Vagina (tissue), 2 donors: ENCODE results near the gene RASA1. TPM values are rescaled to one million over a fixed set of nuclear protein-coding genes. Genes with fewer than 3 reads are reported as not detected.

ENCODE experiments used
- DNase-seq, 2 donors: peaks; one replicate each; pipeline ENCODE4 v3.0.0-alpha.2; 2017; ENCODE audit errors: extremely low spot score in 2 of 2
- H3K27ac ChIP-seq: fragments of 200-600 bp; sonication (generic); one replicate; pipeline ENCODE4 v1.5.1; 2019
- H3K27me3 ChIP-seq: fragments of 200-600 bp; sonication (generic); one replicate; pipeline ENCODE4 v1.5.1; 2019
- H3K36me3 ChIP-seq, 2 donors: fragments of 200-600 bp; sonication (generic); one replicate each; pipeline ENCODE4 v1.5.1; 2017 to 2019
- H3K4me1 ChIP-seq: fragments of 200-600 bp; sonication (generic); one replicate; pipeline ENCODE4 v1.5.1; 2019
- H3K4me3 ChIP-seq, 2 donors: fragments of 200-600 bp; sonication (generic); 1 replicate in 1 of 2; 2 replicates in 1 of 2; pipeline ENCODE4 v1.5.1; 2016 to 2019
- H3K9me3 ChIP-seq: fragments of 200-600 bp; sonication (generic); one replicate; pipeline ENCODE4 v1.5.1; 2019
- POLR2A ChIP-seq, 2 donors: fragments of 450-650 bp; IDR thresholded peaks; one replicate each; pipeline ENCODE4 v1.6.1; 2017; ENCODE audit warnings: antibody characterized with exemption in 2 of 2, mild to moderate bottlenecking in 2 of 2, moderate library complexity in 2 of 2
- POLR2AphosphoS5 ChIP-seq, 2 donors: sonication (generic); formaldehyde crosslinking; IDR thresholded peaks; one replicate each; pipeline ENCODE4 v1.9.0; 2017; ENCODE audit warnings: antibody characterized with exemption in 2 of 2, mild to moderate bottlenecking in 2 of 2, low read depth in 1 of 2; ENCODE audit not compliant: insufficient read depth in 1 of 2
- intact Hi-C: fragments of 100-400 bp; cut with DNase I; formaldehyde crosslinking; loops from one replicate; pipeline ENCODE4 v1.15.1; 2023
- total RNA-seq: library from RNA; depleted of rRNA; stranded (reverse); fragments of >200 nt; gene quantifications from one replicate; pipeline ENCODE4 v1.2.3, GENCODE V29; 2016
- TF ChIP-seq, protein P1 (sequence below), 3 experiments: fragments of 450-650 bp in 2 of 3; fragments of 200-600 bp in 1 of 3; sonication (generic) in 1 of 3; IDR thresholded peaks; one replicate each; pipeline ENCODE4 v1.5.1; 2017 to 2019; ENCODE audit warnings: antibody characterized with exemption in 3 of 3, mild to moderate bottlenecking in 2 of 3, moderate library complexity in 2 of 3

RASA1 gene
- total RNA-seq, 1 donor from 2014 or later = 22.1 TPM

DNA sequence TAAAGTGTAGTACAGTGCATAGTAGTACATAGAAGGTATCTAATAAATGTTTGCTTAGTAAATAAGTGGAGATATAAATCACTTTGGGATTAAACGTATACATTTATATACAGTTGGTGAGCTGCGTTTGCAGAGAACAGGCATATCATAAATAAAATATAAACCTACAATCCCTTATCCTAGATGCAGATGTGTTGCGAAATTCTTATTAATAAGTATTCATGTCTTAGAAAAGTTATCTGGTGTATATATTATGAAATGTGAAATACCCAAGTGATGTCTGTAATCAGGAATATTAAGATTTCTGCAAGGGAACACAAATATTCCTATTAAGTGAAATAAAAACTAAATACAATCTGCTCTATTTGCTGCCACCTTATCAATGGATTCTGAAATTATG, 136.2 kb downstream of the RASA1 start:
- no peak for DNase-seq
- Histone ChIP-seq H3K27me3 (no peaks in the 10 kb centered on the region), H3K36me3 (peaks cover 0 to 75% of the 10 kb centered on the region in 2 donors), H3K4me3 (no peak overlapping the region), H3K9me3 (no peaks in the 10 kb centered on the region), H3K27ac (no peak overlapping the region), H3K4me1 (peaks cover 4% of the 10 kb centered on the region)
- intact Hi-C loops = no loop called here
- TF ChIP-seq, protein P1, sequence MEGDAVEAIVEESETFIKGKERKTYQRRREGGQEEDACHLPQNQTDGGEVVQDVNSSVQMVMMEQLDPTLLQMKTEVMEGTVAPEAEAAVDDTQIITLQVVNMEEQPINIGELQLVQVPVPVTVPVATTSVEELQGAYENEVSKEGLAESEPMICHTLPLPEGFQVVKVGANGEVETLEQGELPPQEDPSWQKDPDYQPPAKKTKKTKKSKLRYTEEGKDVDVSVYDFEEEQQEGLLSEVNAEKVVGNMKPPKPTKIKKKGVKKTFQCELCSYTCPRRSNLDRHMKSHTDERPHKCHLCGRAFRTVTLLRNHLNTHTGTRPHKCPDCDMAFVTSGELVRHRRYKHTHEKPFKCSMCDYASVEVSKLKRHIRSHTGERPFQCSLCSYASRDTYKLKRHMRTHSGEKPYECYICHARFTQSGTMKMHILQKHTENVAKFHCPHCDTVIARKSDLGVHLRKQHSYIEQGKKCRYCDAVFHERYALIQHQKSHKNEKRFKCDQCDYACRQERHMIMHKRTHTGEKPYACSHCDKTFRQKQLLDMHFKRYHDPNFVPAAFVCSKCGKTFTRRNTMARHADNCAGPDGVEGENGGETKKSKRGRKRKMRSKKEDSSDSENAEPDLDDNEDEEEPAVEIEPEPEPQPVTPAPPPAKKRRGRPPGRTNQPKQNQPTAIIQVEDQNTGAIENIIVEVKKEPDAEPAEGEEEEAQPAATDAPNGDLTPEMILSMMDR (IDR thresholded peaks at IDR 0.05) = no peak
- TF ChIP-seq POLR2A (IDR thresholded peaks at IDR 0.05) (no peak), POLR2AphosphoS5 (IDR thresholded peaks at IDR 0.05; ENCODE audit: insufficient read depth in 1 of 2, low read depth in 1 of 2) (no peak)

DNA sequence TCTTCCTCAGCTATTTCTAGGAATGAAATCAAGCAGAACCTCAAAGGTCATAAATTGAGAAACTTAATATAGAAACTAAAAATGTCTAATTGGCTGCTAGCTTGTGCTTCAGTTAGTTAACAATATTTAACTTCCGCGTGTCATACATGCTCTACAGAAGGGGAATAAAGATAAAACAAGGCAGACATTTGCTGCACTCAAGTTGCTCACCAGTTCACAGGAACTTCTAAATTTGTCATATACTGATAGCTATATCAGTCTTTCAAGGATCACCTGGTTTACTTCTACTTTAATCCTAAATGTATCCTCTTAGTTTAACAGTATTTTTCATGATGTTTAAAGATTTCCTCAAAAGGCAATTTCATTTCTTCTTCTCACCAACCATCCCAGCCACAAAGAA, 136.7 kb downstream of the RASA1 start:
- Histone ChIP-seq H3K27ac (no peak overlapping the region), H3K9me3 (no peaks in the 10 kb centered on the region), H3K4me1 (peaks cover 4% of the 10 kb centered on the region), H3K4me3 (no peak overlapping the region), H3K27me3 (no peaks in the 10 kb centered on the region), H3K36me3 (peaks cover 0 to 72% of the 10 kb centered on the region in 2 donors)
- DNase-seq = no peak
- intact Hi-C loops = no loop called here
- TF ChIP-seq, protein P1 (IDR thresholded peaks at IDR 0.05) = no peak
- TF ChIP-seq POLR2A (IDR thresholded peaks at IDR 0.05) (no peak), POLR2AphosphoS5 (IDR thresholded peaks at IDR 0.05; ENCODE audit: insufficient read depth in 1 of 2, low read depth in 1 of 2) (no peak)

DNA sequence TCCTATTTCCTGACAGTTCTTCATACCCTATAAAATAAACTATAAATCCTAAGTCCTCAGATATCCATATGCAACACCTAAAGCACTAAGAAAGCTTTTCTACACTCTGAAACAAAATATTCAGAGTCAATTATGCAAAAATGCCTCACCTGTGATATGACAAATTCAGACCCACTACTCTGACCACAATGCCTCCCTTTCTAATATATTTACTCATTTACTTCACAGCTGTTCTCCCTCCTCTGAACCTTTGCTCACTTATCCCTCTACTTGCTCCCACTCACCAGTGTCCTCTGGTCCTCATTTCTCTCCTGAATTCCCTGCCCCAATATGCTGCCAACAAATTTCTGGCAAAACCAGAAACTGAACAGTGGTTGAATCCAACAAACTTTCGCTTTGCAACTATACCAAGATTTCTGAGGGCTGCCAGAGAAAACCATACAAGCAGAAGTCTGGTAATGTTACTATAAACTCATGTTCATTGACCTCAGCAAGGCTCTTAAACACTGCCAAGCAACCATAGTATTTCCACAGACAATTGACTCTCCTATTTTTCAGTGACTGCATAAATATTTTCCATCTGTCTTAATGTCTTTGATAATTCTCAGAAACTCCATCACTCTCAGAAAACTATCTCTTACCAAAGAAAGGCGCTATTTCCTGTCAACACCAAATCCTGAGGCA, 137.9 kb downstream of the RASA1 start:
- DNase-seq = no peak
- Histone ChIP-seq H3K4me3 (no peak overlapping the region), H3K4me1 (peaks cover 7% of the 10 kb centered on the region), H3K27ac (no peak overlapping the region), H3K9me3 (no peaks in the 10 kb centered on the region), H3K27me3 (no peaks in the 10 kb centered on the region), H3K36me3 (peaks cover 0 to 72% of the 10 kb centered on the region in 2 donors)
- intact Hi-C loops = no loop called here
- TF ChIP-seq POLR2AphosphoS5 (IDR thresholded peaks at IDR 0.05; ENCODE audit: insufficient read depth in 1 of 2, low read depth in 1 of 2) = no peak
- TF ChIP-seq, protein P1 (IDR thresholded peaks at IDR 0.05) = no peak
- TF ChIP-seq POLR2A (IDR thresholded peaks at IDR 0.05) = no peak

DNA sequence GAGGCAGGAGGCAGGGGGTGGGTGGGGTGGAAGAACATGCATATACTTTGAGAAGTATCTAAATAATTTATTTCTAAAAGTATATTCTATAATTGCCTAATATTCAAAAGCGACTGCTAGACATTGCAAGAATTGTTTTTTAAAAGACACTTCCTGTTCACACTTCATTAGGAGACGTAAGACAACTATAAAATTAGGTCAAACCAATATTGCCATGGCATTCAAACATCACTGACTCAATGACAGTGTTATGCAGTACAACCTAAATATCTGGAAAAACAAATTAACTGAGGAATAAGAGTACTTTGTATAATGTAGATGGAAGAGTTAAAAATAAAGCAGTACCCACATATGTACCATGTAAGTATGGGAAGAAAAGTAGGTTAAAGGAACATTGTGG, 140.5 kb downstream of the RASA1 start:
- Histone ChIP-seq H3K27me3 (no peaks in the 10 kb centered on the region), H3K4me3 (no peak overlapping the region), H3K4me1 (peaks cover 22% of the 10 kb centered on the region), H3K36me3 (peaks cover 0 to 50% of the 10 kb centered on the region in 2 donors), H3K27ac (no peak overlapping the region), H3K9me3 (no peaks in the 10 kb centered on the region)
- TF ChIP-seq POLR2AphosphoS5 (IDR thresholded peaks at IDR 0.05; ENCODE audit: insufficient read depth in 1 of 2, low read depth in 1 of 2) = no peak
- TF ChIP-seq POLR2A (IDR thresholded peaks at IDR 0.05) = no peak
- TF ChIP-seq, protein P1 (IDR thresholded peaks at IDR 0.05) = no peak
- intact Hi-C loops = no loop called here
- no peak for DNase-seq

DNA sequence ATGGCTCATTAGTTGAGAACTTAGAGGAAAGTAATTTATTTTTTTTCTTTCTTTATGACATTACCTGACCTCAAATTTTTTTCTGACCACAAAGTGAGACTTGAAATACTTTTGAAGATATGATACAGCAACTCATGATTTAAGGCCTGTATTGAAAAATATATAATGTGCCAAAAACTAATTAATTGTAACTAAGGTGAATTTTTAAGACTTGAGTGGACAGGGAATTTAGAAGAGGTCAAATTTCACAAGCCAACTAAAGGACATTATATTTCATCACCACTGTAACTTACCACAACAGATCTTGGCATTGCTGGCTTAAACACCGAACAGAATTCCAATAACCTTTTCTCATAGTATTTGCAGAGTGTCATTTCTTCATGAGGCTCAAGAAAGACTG, 143.2 kb downstream of the RASA1 start:
- H3K36me3 ChIP-seq = peaks cover 0 to 29% of the 10 kb centered on the region in 2 donors
- no peak overlapping the region for H3K27ac ChIP-seq
- H3K9me3 ChIP-seq = no peaks in the 10 kb centered on the region
- TF ChIP-seq, protein P1 (IDR thresholded peaks at IDR 0.05) = no peak
- TF ChIP-seq POLR2AphosphoS5 (IDR thresholded peaks at IDR 0.05; ENCODE audit: insufficient read depth in 1 of 2, low read depth in 1 of 2) = no peak
- TF ChIP-seq POLR2A (IDR thresholded peaks at IDR 0.05) = no peak
- H3K27me3 ChIP-seq = no peaks in the 10 kb centered on the region
- DNase-seq = no peak
- H3K4me3 ChIP-seq = peak overlapping the region in 1 of 2 donors; percentile 93
- intact Hi-C loops = no loop called here
- H3K4me1 ChIP-seq = peaks cover 24% of the 10 kb centered on the region
